Adrenal gland (tissue), 12 donors: ENCODE results near the gene SIL1. TPM values are rescaled to one million over a fixed set of nuclear protein-coding genes. Genes with fewer than 3 reads are reported as not detected.
"Not testable (repeated sequence)": the region's sequence is repeated elsewhere in the genome, so short reads cannot be mapped to it uniquely, and the experiment has no call there.

Source experiments
- DNase-seq, 7 donors: peaks; one replicate each; pipeline ENCODE4 v3.0.0-alpha.2; 2019 to 2020
- H3K27ac ChIP-seq, 5 donors: fragments of 200-600 bp; sonication (generic) in 4 of 5; 1 replicate in 3 of 5; 2 replicates in 2 of 5; pipeline versions ENCODE4 v1.5.1 to v1.8.0; 2016 to 2020; ENCODE audit warnings: mild to moderate bottlenecking in 1 of 5
- H3K27me3 ChIP-seq: fragments of 200-600 bp; 2 replicates; pipeline ENCODE4 v1.8.0; 2021
- H3K36me3 ChIP-seq, 2 donors: fragments of 200-600 bp; replicated peaks in 1 of 2; 1 replicate in 1 of 2; 2 replicates in 1 of 2; pipeline versions ENCODE4 v1.5.1 to v1.8.0; 2018 to 2022
- H3K4me1 ChIP-seq, 2 donors: fragments of 200-600 bp; replicated peaks in 1 of 2; 1 replicate in 1 of 2; 2 replicates in 1 of 2; pipeline versions ENCODE4 v1.5.1 to v1.8.0; 2018 to 2021
- H3K4me3 ChIP-seq, 4 donors: fragments of 200-600 bp; sonication (generic) in 3 of 4; one replicate each; pipeline ENCODE4 v1.5.1; 2016 to 2018
- H3K9me3 ChIP-seq, 3 donors: fragments of 200-600 bp; sonication (generic) in 1 of 3; replicated peaks in 1 of 3; 1 replicate in 2 of 3; 2 replicates in 1 of 3; pipeline versions ENCODE4 v1.5.1 to v1.8.0; 2016 to 2021
- POLR2A ChIP-seq, 2 donors: fragments of 450-650 bp; IDR thresholded peaks; one replicate each; pipeline ENCODE4 v1.6.1; 2017; ENCODE audit warnings: antibody characterized with exemption in 2 of 2, mild to moderate bottlenecking in 2 of 2, moderate library complexity in 1 of 2
- WGBS, 4 donors: extraction: QIAGEN DNeasy Blood & Tissue Kit in 2 of 4; methylation state at CpG; one replicate each; pipeline versions ENCODE4 v1.1.5 to v1.1.7; 2013 to 2017; 5-methylcytosine and 5-hydroxymethylcytosine counted together
- intact Hi-C, 2 donors: fragments of 100-400 bp; cut with DNase I; formaldehyde crosslinking; loops; one replicate each; pipeline versions ENCODE4 v1.14.1 to v1.15.0; 2022 to 2023
- polyA plus RNA-seq, 3 donors: library from polyadenylated mRNA; stranded (reverse); fragments of 200-250 nt in 2 of 3; fragments of 350-450 nt in 1 of 3; fragmentation: Illumina TruSeq in 1 of 3; extraction: RNeasy Lipid Tissue Mini Kit (QIAGEN cat#74804) in 1 of 3; gene quantifications; one replicate each; pipeline ENCODE4 v1.2.3, GENCODE V29; 2013 to 2014
- total RNA-seq, 9 donors: library from RNA; depleted of rRNA in 4 of 9; stranded (reverse); fragments of >200 nt in 4 of 9; fragments of 120-200 nt in 1 of 9; fragmentation: NEBNext Ultra II Directional in 1 of 9; extraction: Animal tissue kit (Norgen Biotek cat#: 25700) in 1 of 9; gene quantifications; one replicate each; pipeline versions ENCODE4 v1.1.0 to v1.2.4, GENCODE V29; 2013 to 2023
- TF ChIP-seq, protein P1 (sequence below), 6 experiments: fragments of 450-650 bp in 4 of 6; fragments of 200-600 bp in 2 of 6; sonication (generic) in 1 of 6; IDR thresholded peaks; 1 replicate in 5 of 6; 2 replicates in 1 of 6; pipeline versions ENCODE4 v1.5.1 to v1.8.0; 2016 to 2021; ENCODE audit warnings: antibody characterized with exemption in 6 of 6, mild to moderate bottlenecking in 2 of 6, moderate library complexity in 1 of 6
- donor health status: healthy with polysubstance abuse.
- donor health status: Bipolar disorder and iron deficiency.
- donor health status: DM: yes; HTN: yes; CAD: no.
- donor health status: DM: no; HTN: no; CAD: no.
- donor health status: DM: no; HTN: no; CAD: no.
- donor health status: DM: yes; HTN: yes; CAD: no.

The SIL1 gene
- total and polyA plus RNA-seq, 12 donors, result 81.9 to 313 (median 142) TPM

DNA sequence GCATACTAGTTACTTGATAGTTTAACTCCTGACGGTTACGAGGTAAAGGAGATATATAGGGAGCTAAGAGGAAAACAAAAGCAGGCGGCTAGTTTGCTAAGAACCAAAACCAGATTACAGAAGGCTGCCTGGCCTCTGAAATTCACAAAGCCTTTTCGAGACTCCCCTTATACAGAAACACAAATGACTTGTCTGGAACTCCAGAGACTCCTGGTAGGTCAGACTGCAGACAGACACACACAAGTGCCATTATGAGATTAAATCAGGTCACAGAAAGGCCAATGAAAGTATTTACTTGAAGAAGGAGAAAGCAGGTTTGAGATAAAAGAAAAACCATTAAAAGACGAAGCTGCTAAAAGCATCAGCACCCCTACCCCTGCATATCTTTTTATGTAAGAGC lies 180.5 kb downstream of the SIL1 start:
- no peaks in the 10 kb centered on the region for H3K27me3 ChIP-seq
- no peaks in the 10 kb centered on the region for H3K9me3 ChIP-seq
- H3K36me3 ChIP-seq, result peaks cover 0 to 5% of the 10 kb centered on the region in 2 donors
- 85 to 93% (median 91%) methylated on average over 5 of the region's 5 CpGs for WGBS, 4 donors
- peaks cover 12 to 13% of the 10 kb centered on the region in 2 donors for H3K4me1 ChIP-seq
- no peak overlapping the region for H3K4me3 ChIP-seq
- DNase-seq, result no peak
- TF ChIP-seq, protein P1, sequence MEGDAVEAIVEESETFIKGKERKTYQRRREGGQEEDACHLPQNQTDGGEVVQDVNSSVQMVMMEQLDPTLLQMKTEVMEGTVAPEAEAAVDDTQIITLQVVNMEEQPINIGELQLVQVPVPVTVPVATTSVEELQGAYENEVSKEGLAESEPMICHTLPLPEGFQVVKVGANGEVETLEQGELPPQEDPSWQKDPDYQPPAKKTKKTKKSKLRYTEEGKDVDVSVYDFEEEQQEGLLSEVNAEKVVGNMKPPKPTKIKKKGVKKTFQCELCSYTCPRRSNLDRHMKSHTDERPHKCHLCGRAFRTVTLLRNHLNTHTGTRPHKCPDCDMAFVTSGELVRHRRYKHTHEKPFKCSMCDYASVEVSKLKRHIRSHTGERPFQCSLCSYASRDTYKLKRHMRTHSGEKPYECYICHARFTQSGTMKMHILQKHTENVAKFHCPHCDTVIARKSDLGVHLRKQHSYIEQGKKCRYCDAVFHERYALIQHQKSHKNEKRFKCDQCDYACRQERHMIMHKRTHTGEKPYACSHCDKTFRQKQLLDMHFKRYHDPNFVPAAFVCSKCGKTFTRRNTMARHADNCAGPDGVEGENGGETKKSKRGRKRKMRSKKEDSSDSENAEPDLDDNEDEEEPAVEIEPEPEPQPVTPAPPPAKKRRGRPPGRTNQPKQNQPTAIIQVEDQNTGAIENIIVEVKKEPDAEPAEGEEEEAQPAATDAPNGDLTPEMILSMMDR (IDR thresholded peaks at IDR 0.05), result no peak
- intact Hi-C loops, result no loop called here
- H3K27ac ChIP-seq, result no peak overlapping the region

DNA sequence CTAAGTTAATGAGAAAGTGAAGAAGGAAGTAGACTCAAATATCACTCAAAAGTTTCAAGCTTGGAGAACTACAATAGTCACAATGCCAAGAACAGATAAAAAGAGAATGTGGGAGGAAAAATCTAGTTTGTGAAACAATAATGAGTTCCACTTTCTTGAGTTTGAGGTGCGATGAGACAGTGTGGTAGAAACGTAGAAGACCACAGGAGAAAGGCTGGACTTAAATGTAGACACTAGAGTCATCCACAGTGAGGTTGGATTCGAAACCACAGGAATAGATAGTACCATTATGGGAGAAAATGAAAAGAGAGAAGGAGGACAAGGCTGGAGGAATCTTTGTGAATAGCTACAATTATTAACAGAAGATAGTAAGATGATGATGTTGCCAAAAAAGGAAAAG lies 182.0 kb downstream of the SIL1 start:
- TF ChIP-seq POLR2A (IDR thresholded peaks at IDR 0.05), result no peak
- TF ChIP-seq, protein P1 (IDR thresholded peaks at IDR 0.05), result no peak
- Histone ChIP-seq H3K4me1 (peaks cover 12 to 13% of the 10 kb centered on the region in 2 donors), H3K27ac (peak overlapping the region in 1 of 5 donors; percentile 69), H3K4me3 (no peak overlapping the region), H3K9me3 (no peaks in the 10 kb centered on the region), H3K27me3 (no peaks in the 10 kb centered on the region), H3K36me3 (peaks cover 0 to 5% of the 10 kb centered on the region in 2 donors)
- intact Hi-C loops, result no loop called here
- 95 to 97% (median 95%) methylated on average over 3 of the region's 3 CpGs for WGBS, 4 donors
- no peak for DNase-seq

DNA sequence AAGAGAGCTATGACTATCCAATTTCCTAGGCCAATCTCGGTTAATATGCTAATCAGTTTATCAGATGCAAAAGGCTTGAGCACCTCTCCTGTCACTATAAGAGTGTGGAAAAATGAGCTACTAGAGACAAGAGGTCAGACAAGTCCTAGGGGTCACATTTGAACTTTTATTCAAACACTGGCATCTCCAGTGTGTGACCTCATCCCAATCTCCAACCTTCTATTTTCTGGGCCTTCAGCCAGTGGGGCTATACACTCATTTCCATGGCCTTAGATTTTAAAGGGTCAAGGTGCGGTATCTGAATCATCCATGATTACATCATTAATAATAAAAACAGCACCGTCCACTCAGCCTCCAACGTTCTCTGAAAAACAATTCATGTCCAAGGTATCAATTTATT lies 183.4 kb downstream of the SIL1 start:
- intact Hi-C loops, result no loop called here
- H3K36me3 ChIP-seq, result peaks cover 0 to 5% of the 10 kb centered on the region in 2 donors
- H3K27ac ChIP-seq, result peak overlapping the region; percentile 43 to 76 (median 65)
- 39 to 51% (median 44%) methylated on average over 4 of the region's 4 CpGs for WGBS, 4 donors
- no peak overlapping the region for H3K4me3 ChIP-seq
- TF ChIP-seq, protein P1 (IDR thresholded peaks at IDR 0.05), result no peak
- DNase-seq, result peak; percentile 71 to 89 (median 85)
- peaks cover 12 to 13% of the 10 kb centered on the region in 2 donors for H3K4me1 ChIP-seq
- no peaks in the 10 kb centered on the region for H3K27me3 ChIP-seq
- no peaks in the 10 kb centered on the region for H3K9me3 ChIP-seq

DNA sequence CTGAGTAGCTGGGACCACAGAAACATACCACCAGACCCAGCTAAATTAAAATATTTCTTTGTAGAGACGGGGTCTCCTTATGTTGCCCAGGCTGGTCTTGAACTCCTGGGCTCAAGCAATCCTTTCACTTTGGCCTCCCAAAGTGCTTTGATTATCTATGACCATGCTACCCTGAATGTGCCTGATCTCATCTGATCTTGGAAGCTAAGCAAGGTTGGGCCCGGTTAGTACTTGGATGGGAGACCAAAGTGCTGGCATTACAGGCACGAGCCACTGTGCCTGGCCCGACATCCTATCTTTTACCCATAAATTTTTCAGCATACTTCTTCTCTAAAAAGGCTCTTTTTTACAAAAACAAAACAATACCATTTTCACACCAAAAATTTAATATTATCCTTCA lies 186.0 kb downstream of the SIL1 start:
- intact Hi-C loops, result no loop called here

DNA sequence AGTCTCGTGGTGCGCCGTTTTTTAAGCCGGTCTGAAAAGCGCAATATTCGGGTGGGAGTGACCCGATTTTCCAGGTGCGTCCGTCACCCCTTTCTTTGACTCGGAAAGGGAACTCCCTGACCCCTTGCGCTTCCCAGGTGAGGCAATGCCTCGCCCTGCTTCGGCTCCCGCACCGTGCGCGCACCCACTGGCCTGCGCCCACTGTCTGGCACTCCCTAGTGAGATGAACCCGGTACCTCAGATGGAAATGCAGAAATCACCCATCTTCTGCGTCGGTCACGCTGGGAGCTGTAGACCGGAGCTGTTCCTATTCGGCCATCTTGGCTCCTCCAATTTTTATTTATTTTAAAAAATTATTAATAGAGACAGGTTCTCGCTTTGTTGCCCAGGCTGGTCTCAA lies 187.0 kb downstream of the SIL1 start:
- DNase-seq, intact Hi-C loops, H3K27me3 ChIP-seq, H3K9me3 ChIP-seq, H3K36me3 ChIP-seq, H3K4me3 ChIP-seq, H3K27ac ChIP-seq: not testable (repeated sequence)
- 46 to 71% (median 60%) methylated on average over 13 to 15 of the region's 25 CpGs for WGBS, 4 donors
- H3K4me1 ChIP-seq, result peaks cover 12 to 13% of the 10 kb centered on the region in 2 donors

More for the DNA sequence above, 186.0 kb downstream of the SIL1 start:
- WGBS, 4 donors, result 80 to 92% (median 83%) methylated on average over 3 to 4 of the region's 4 CpGs
- Histone ChIP-seq H3K27ac (no peak overlapping the region), H3K27me3 (no peaks in the 10 kb centered on the region), H3K4me3 (no peak overlapping the region), H3K36me3 (no peaks in the 10 kb centered on the region), H3K9me3 (no peaks in the 10 kb centered on the region), H3K4me1 (peaks cover 12 to 13% of the 10 kb centered on the region in 2 donors)
- DNase-seq, result no peak
- no peak for TF ChIP-seq POLR2A (IDR thresholded peaks at IDR 0.05)
- TF ChIP-seq, protein P1 (IDR thresholded peaks at IDR 0.05), result no peak
